IPS-NIHi7 (cell line): Measurements from ENCODE around the gene ACAD11.

ENCODE experiments used
- DNase-seq: peaks from one replicate; pipeline ENCODE4 v3.0.0; 2012; ENCODE audit warnings: mixed read lengths; ENCODE audit errors: extremely low spot score

ACAD11 gene

GRCh38 chr3:132659365-132660051 is at the start of gene ACAD11:
Gene ACAD11 (minus strand): TSS chr3:132659809. CDS start chr3:132659751, 58 bp downstream.
- DNase-seq: peak; percentile 70

- no peak for DNase-seq
These were observed 44.1 kb upstream of the ACAD11 start for GRCh38 chr3:132703733-132704132.

- no peak for DNase-seq
These were observed 35.8 kb upstream of the ACAD11 start for GRCh38 chr3:132695422-132695821.

- DNase-seq: no peak
These were observed 35.4 kb upstream of the ACAD11 start for GRCh38 chr3:132694991-132695390.

GRCh38 chr3:132690040-132690439 is 30.4 kb upstream of the ACAD11 start:
- no peak for DNase-seq

- no peak for DNase-seq
These were observed 22.6 kb upstream of the ACAD11 start for GRCh38 chr3:132682201-132682600.

- no peak for DNase-seq
These were observed 21.8 kb upstream of the ACAD11 start for GRCh38 chr3:132681421-132681820.

- DNase-seq: no peak
These were observed 20.3 kb upstream of the ACAD11 start for GRCh38 chr3:132679911-132680310.

GRCh38 chr3:132675408-132675807 is 15.8 kb upstream of the ACAD11 start:
- DNase-seq: no peak

GRCh38 chr3:132669256-132669777 is 9.7 kb upstream of the ACAD11 start:
- DNase-seq: no peak

GRCh38 chr3:132665230-132665745 is 5.7 kb upstream of the ACAD11 start:
- DNase-seq: no peak

- no peak for DNase-seq
These were observed 2.6 kb upstream of the ACAD11 start for GRCh38 chr3:132662212-132662611.

GRCh38 chr3:132661101-132661500 is 1.5 kb upstream of the ACAD11 start:
- no peak for DNase-seq

GRCh38 chr3:132660811-132661070 is 1.1 kb upstream of the ACAD11 start:
- DNase-seq: no peak

GRCh38 chr3:132660052-132660810 is 622 bp upstream of the ACAD11 start, which contains the start of gene UBA5:
Gene UBA5 (plus strand): TSS chr3:132660329. CDS start chr3:132660538, 209 bp downstream.
- DNase-seq: peak; percentile 69

- DNase-seq: peak; percentile 20
These were observed 627 bp downstream of the ACAD11 start for GRCh38 chr3:132659000-132659364.

GRCh38 chr3:132657869-132658747 is 1.5 kb downstream of the ACAD11 start:
- DNase-seq: no peak

GRCh38 chr3:132655471-132655870 is 4.1 kb downstream of the ACAD11 start:
- DNase-seq: no peak

- no peak for DNase-seq
These were observed 4.9 kb downstream of the ACAD11 start for GRCh38 chr3:132654721-132655120.

- DNase-seq: no peak
These were observed 5.4 kb downstream of the ACAD11 start for GRCh38 chr3:132654190-132654589.

- no peak for DNase-seq
These were observed 6.9 kb downstream of the ACAD11 start for GRCh38 chr3:132652640-132653270.

- no peak for DNase-seq
These were observed 9.5 kb downstream of the ACAD11 start for GRCh38 chr3:132650153-132650552.
